ENCODE data around the gene ETV5.

GRCh38 chr3:185999221-185999620 lies 109.7 kb downstream of the ETV5 start:
- TF ChIP-seq CTCF (IDR thresholded peaks at IDR 0.05) (no peak), EZH2phosphoT487 (IDR thresholded peaks at IDR 0.05) (no peak)

Data from neural progenitor cell (in vitro differentiated cells).